Measurements from ENCODE around the gene C17orf75. TPM values are rescaled to one million over a fixed set of nuclear protein-coding genes. Genes with fewer than 3 reads are reported as not detected.

Gene C17orf75
- total and polyA plus RNA-seq, 2 of the 8 experiments (the other 6 are each of a cell fraction or from before 2014, with no cell fraction given) = 15.8 to 42.6 TPM

- no peak for TF ChIP-seq RNF2 (IDR thresholded peaks at IDR 0.05; ENCODE audit: borderline replicate concordance, low read depth, low read length, missing control alignments, poor library complexity, severe bottlenecking)
- TF ChIP-seq TAF7 (optimal IDR thresholded peaks at IDR 0.05; ENCODE audit: borderline replicate concordance, low read depth, low read length) = no peak
- no peak for TF ChIP-seq USF2 (IDR thresholded peaks at IDR 0.05; ENCODE audit: low read length)
- TF ChIP-seq KDM4A (IDR thresholded peaks at IDR 0.05; ENCODE audit: low read depth, low read length, severe bottlenecking) = no peak
- TF ChIP-seq KDM5A (IDR thresholded peaks at IDR 0.05; ENCODE audit: low read length) = no peak
- no peak for TF ChIP-seq EGR1 (IDR thresholded peaks at IDR 0.05; ENCODE audit: borderline replicate concordance, low read depth, low read length)
Measured at GRCh38 chr17:32335687-32336086, 6.3 kb downstream of the C17orf75 start (continued).
